ENCODE data around the gene SLC34A1. TPM values are rescaled to one million over a fixed set of nuclear protein-coding genes. Genes with fewer than 3 reads are reported as not detected.

Gene SLC34A1
- total RNA-seq, 2 experiments from 2014 or later = 2.0 to 2.1 TPM

- ChIA-PET POLR2A (interaction anchor here (0.9 to 10.3 kb wide), 3 partner anchors 8 to 16 kb away, joined by 3 to 245 read pairs (median 3); partner anchors contain the start of gene PRR7), CTCF (interaction anchor here (0.9 to 14.1 kb wide), 5 partner anchors 11 to 43 kb away, joined by 3 to 252 read pairs (median 20); partner anchors contain the start of gene PRR7)
- Mint-ChIP-seq H3K36me3 (ENCODE audit: low read depth) (peaks cover 88% of the 10 kb centered on the region), H3K27me3 (ENCODE audit: low read depth) (no peaks in the 10 kb centered on the region), H3K4me3 (peak overlapping the region; percentile 18), H3K9me3 (ENCODE audit: insufficient read depth) (no peaks in the 10 kb centered on the region), H3K27ac (peak overlapping the region; percentile 82), H3K4me1 (ENCODE audit: low read depth) (peaks cover 87% of the 10 kb centered on the region)
- DNase-seq = no peak
- ATAC-seq = no peak
Measured at GRCh38 chr5:177433658-177434217, 49.5 kb downstream of the SLC34A1 start.

GRCh38 chr5:177434437-177434836 is 50.2 kb downstream of the SLC34A1 start:
- ChIA-PET POLR2A (interaction anchor here (0.9 to 10.3 kb wide), 2 partner anchors 9 to 12 kb away, joined by 3 to 245 read pairs; partner anchors contain the start of gene PRR7), CTCF (interaction anchor here (1.7 to 14.1 kb wide), 2 partner anchors 30 to 44 kb away, joined by 5 to 252 read pairs; no protein-coding TSS in a partner anchor)
- peaks cover 85% of the 10 kb centered on the region for H3K36me3 Mint-ChIP-seq (ENCODE audit: low read depth)
- peaks cover 84% of the 10 kb centered on the region for H3K4me1 Mint-ChIP-seq (ENCODE audit: low read depth)
- no peak for DNase-seq
- no peaks in the 10 kb centered on the region for H3K27me3 Mint-ChIP-seq (ENCODE audit: low read depth)
- H3K27ac Mint-ChIP-seq = peak overlapping the region; percentile 82
- H3K4me3 Mint-ChIP-seq = peak overlapping the region; percentile 12
- ATAC-seq = no peak
- no peaks in the 10 kb centered on the region for H3K9me3 Mint-ChIP-seq (ENCODE audit: insufficient read depth)

- ChIA-PET POLR2A (interaction anchor here (10.3 kb wide), 1 partner anchor 11 kb away, joined by 245 read pairs; the partner anchor contains the start of gene PRR7), CTCF (interaction anchor here (1.7 to 14.1 kb wide), 2 partner anchors 31 to 45 kb away, joined by 5 to 252 read pairs; no protein-coding TSS in a partner anchor)
- no peak overlapping the region for H3K27ac Mint-ChIP-seq
- peaks cover 84% of the 10 kb centered on the region for H3K4me1 Mint-ChIP-seq (ENCODE audit: low read depth)
- peaks cover 85% of the 10 kb centered on the region for H3K36me3 Mint-ChIP-seq (ENCODE audit: low read depth)
- no peaks in the 10 kb centered on the region for H3K27me3 Mint-ChIP-seq (ENCODE audit: low read depth)
- DNase-seq (no peak), ATAC-seq (no peak)
- no peaks in the 10 kb centered on the region for H3K9me3 Mint-ChIP-seq (ENCODE audit: insufficient read depth)
- H3K4me3 Mint-ChIP-seq = no peak overlapping the region
Measured at GRCh38 chr5:177434942-177435738, 50.9 kb downstream of the SLC34A1 start.

GRCh38 chr5:177435847-177436536 is 51.8 kb downstream of the SLC34A1 start:
- ATAC-seq (no peak), DNase-seq (no peak)
- Mint-ChIP-seq H3K27ac (no peak overlapping the region), H3K4me1 (ENCODE audit: low read depth) (peaks cover 79% of the 10 kb centered on the region), H3K36me3 (ENCODE audit: low read depth) (peaks cover 82% of the 10 kb centered on the region), H3K4me3 (no peak overlapping the region), H3K27me3 (ENCODE audit: low read depth) (no peaks in the 10 kb centered on the region), H3K9me3 (ENCODE audit: insufficient read depth) (no peaks in the 10 kb centered on the region)
- POLR2A ChIA-PET = no interaction called here
- CTCF ChIA-PET = no interaction called here

GRCh38 chr5:177437623-177438022 is 53.4 kb downstream of the SLC34A1 start:
- DNase-seq (no peak), ATAC-seq (no peak)
- H3K4me1 Mint-ChIP-seq (ENCODE audit: low read depth) = peaks cover 67% of the 10 kb centered on the region
- H3K27me3 Mint-ChIP-seq (ENCODE audit: low read depth) = no peaks in the 10 kb centered on the region
- no peak overlapping the region for H3K4me3 Mint-ChIP-seq
- ChIA-PET POLR2A (interaction anchor here (0.5 to 19.4 kb wide), 4 partner anchors 7 to 107 kb away, joined by 3 to 245 read pairs (median 6); partner anchors contain the start of genes GRK6 and PRR7), CTCF (interaction anchor here (1.0 to 4.4 kb wide), 5 partner anchors 8 to 47 kb away, joined by 3 to 28 read pairs (median 6); no protein-coding TSS in a partner anchor)
- H3K9me3 Mint-ChIP-seq (ENCODE audit: insufficient read depth) = no peaks in the 10 kb centered on the region
- peaks cover 79% of the 10 kb centered on the region for H3K36me3 Mint-ChIP-seq (ENCODE audit: low read depth)
- H3K27ac Mint-ChIP-seq = no peak overlapping the region

- ChIA-PET CTCF (interaction anchor here (1.0 to 4.4 kb wide), 5 partner anchors 13 to 48 kb away, joined by 3 to 28 read pairs (median 4); no protein-coding TSS in a partner anchor), POLR2A (interaction anchor here (19.4 kb wide), 1 partner anchor 8 kb away, joined by 245 read pairs; the partner anchor contains the start of gene GRK6)
- Mint-ChIP-seq H3K36me3 (ENCODE audit: low read depth) (peaks cover 76% of the 10 kb centered on the region), H3K4me1 (ENCODE audit: low read depth) (peaks cover 59% of the 10 kb centered on the region), H3K27ac (peak overlapping the region; percentile 13), H3K9me3 (ENCODE audit: insufficient read depth) (no peaks in the 10 kb centered on the region), H3K27me3 (ENCODE audit: low read depth) (no peaks in the 10 kb centered on the region), H3K4me3 (no peak overlapping the region)
- ATAC-seq (no peak), DNase-seq (no peak)
Measured at GRCh38 chr5:177438468-177438867, 54.2 kb downstream of the SLC34A1 start.

- POLR2A ChIA-PET = interaction anchor here (1.2 to 19.4 kb wide), 3 partner anchors 8 to 34 kb away, joined by 6 to 245 read pairs (median 8); partner anchors contain the start of gene GRK6
- Mint-ChIP-seq H3K36me3 (ENCODE audit: low read depth) (peaks cover 68% of the 10 kb centered on the region), H3K27ac (peak overlapping the region; percentile 67), H3K9me3 (ENCODE audit: insufficient read depth) (no peaks in the 10 kb centered on the region), H3K4me3 (no peak overlapping the region), H3K4me1 (ENCODE audit: low read depth) (peaks cover 57% of the 10 kb centered on the region), H3K27me3 (ENCODE audit: low read depth) (no peaks in the 10 kb centered on the region)
- ATAC-seq (no peak), DNase-seq (no peak)
- CTCF ChIA-PET = interaction anchor here (1.0 to 4.4 kb wide), 9 partner anchors 8 to 49 kb away, joined by 3 to 28 read pairs (median 5); no protein-coding TSS in a partner anchor
Measured at GRCh38 chr5:177439518-177440053, 55.4 kb downstream of the SLC34A1 start.

GRCh38 chr5:177440211-177440989 is 56.2 kb downstream of the SLC34A1 start:
- DNase-seq (no peak), ATAC-seq (no peak)
- H3K4me3 Mint-ChIP-seq = no peak overlapping the region
- peaks cover 60% of the 10 kb centered on the region for H3K36me3 Mint-ChIP-seq (ENCODE audit: low read depth)
- ChIA-PET CTCF (interaction anchor here (1.2 to 4.4 kb wide), 6 partner anchors 9 to 50 kb away, joined by 4 to 28 read pairs (median 6); no protein-coding TSS in a partner anchor), POLR2A (interaction anchor here (0.8 to 19.4 kb wide), 4 partner anchors 8 to 37 kb away, joined by 3 to 245 read pairs (median 7); partner anchors contain the start of gene GRK6)
- H3K27me3 Mint-ChIP-seq (ENCODE audit: low read depth) = no peaks in the 10 kb centered on the region
- peak overlapping the region; percentile 40 for H3K27ac Mint-ChIP-seq
- peaks cover 59% of the 10 kb centered on the region for H3K4me1 Mint-ChIP-seq (ENCODE audit: low read depth)
- H3K9me3 Mint-ChIP-seq (ENCODE audit: insufficient read depth) = no peaks in the 10 kb centered on the region

GRCh38 chr5:177440990-177441780 is 57.0 kb downstream of the SLC34A1 start:
- Mint-ChIP-seq H3K4me3 (no peak overlapping the region), H3K9me3 (ENCODE audit: insufficient read depth) (no peaks in the 10 kb centered on the region), H3K27ac (peak overlapping the region; percentile 55), H3K4me1 (ENCODE audit: low read depth) (peaks cover 62% of the 10 kb centered on the region), H3K27me3 (ENCODE audit: low read depth) (no peaks in the 10 kb centered on the region), H3K36me3 (ENCODE audit: low read depth) (peaks cover 54% of the 10 kb centered on the region)
- POLR2A ChIA-PET = interaction anchor here (0.8 to 19.4 kb wide), 4 partner anchors 7 to 37 kb away, joined by 3 to 245 read pairs (median 7); partner anchors contain the start of gene GRK6
- CTCF ChIA-PET = interaction anchor here (0.7 to 4.4 kb wide), 7 partner anchors 9 to 50 kb away, joined by 3 to 28 read pairs (median 5); no protein-coding TSS in a partner anchor
- no peak for ATAC-seq
- no peak for DNase-seq
